Osteocyte (in vitro differentiated cells): ENCODE results near the gene NSMCE1. TPM values are rescaled to one million over a fixed set of nuclear protein-coding genes. Genes with fewer than 3 reads are reported as not detected.
A peak's percentile ranks its signal among the peaks of the same experiment; 100 is the strongest.
"Not testable (repeated sequence)": the region's sequence is repeated elsewhere in the genome, so short reads cannot be mapped to it uniquely, and the experiment has no call there.

Experiments
- DNase-seq: peaks from one replicate; pipeline ENCODE4 v3.0.0; 2021; ENCODE audit warnings: mixed read lengths; ENCODE audit not compliant: unreplicated experiment; ENCODE audit errors: extremely low spot score
- H3K27ac Mint-ChIP-seq: one replicate; pipeline ENCODE4 v1.8.0; 2021; ENCODE audit warnings: mild to moderate bottlenecking, mixed read lengths; ENCODE audit not compliant: unreplicated experiment
- H3K27me3 Mint-ChIP-seq: one replicate; pipeline ENCODE4 v1.8.0; 2021; ENCODE audit warnings: mixed read lengths; ENCODE audit not compliant: unreplicated experiment
- H3K36me3 Mint-ChIP-seq: one replicate; pipeline ENCODE4 v1.8.0; 2021; ENCODE audit warnings: mixed read lengths; ENCODE audit not compliant: unreplicated experiment
- H3K4me1 Mint-ChIP-seq: one replicate; pipeline ENCODE4 v1.8.0; 2021; ENCODE audit warnings: mixed read lengths; ENCODE audit not compliant: unreplicated experiment
- H3K4me3 Mint-ChIP-seq: one replicate; pipeline ENCODE4 v1.8.0; 2021; ENCODE audit warnings: mild to moderate bottlenecking, moderate library complexity, mixed read lengths; ENCODE audit not compliant: unreplicated experiment
- H3K9me3 Mint-ChIP-seq: one replicate; pipeline ENCODE4 v1.8.0; 2021; ENCODE audit warnings: mixed read lengths; ENCODE audit not compliant: unreplicated experiment
- total RNA-seq: library from RNA; stranded (reverse); gene quantifications from 2 replicates; pipeline ENCODE4 v1.2.1, GENCODE V29; 2021
- TF ChIP-seq, protein P1 (sequence below): fragments of 200-600 bp; sonication (generic); IDR thresholded peaks from 2 replicates; pipeline ENCODE4 v1.5.0; 2021; ENCODE audit warnings: antibody characterized with exemption, mild to moderate bottlenecking, moderate library complexity

The NSMCE1 gene
- total RNA-seq, 1 donor from 2014 or later: 28.3 TPM

DNA sequence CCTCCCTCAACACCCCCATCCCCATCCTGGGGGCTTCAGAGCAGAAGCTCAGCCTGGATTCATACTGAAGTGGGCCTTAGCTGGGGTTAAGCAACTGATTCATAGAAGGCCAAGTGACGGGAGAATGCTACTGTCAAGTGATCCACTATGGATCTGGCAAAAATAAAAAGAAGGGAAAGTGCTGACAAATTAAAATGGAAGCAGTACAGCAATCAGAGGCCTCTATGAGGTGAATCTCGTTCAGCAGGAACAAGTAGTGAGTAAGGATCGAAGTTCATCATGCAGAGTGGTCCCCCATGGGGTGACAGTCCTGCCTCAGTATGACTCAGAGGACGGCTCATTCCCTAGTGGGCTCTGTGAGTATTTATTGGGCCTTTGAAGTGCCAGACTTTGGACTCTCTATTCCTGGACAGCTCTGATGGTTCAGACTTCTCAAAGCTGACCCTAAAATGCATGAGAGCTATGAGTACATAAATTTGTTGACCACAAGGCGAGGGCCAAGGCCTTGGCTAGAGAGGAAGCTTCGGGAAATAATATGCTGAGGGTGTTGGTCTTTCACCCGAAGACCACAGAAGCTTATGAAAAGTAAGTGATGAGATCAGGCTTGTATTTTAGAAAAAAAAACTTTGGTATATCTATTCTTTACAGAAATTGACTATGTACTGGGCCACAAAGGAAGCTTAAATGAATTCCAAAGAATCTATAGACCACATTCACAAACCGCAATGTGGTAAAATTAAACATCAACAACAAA, 5.3 kb upstream of the NSMCE1 start:
- Mint-ChIP-seq H3K9me3 (no peaks in the 10 kb centered on the region), H3K27ac (no peak overlapping the region), H3K4me1 (peaks cover 5% of the 10 kb centered on the region), H3K4me3 (no peak overlapping the region), H3K36me3 (no peaks in the 10 kb centered on the region), H3K27me3 (no peaks in the 10 kb centered on the region)
- DNase-seq: peak; percentile 64
- TF ChIP-seq, protein P1, sequence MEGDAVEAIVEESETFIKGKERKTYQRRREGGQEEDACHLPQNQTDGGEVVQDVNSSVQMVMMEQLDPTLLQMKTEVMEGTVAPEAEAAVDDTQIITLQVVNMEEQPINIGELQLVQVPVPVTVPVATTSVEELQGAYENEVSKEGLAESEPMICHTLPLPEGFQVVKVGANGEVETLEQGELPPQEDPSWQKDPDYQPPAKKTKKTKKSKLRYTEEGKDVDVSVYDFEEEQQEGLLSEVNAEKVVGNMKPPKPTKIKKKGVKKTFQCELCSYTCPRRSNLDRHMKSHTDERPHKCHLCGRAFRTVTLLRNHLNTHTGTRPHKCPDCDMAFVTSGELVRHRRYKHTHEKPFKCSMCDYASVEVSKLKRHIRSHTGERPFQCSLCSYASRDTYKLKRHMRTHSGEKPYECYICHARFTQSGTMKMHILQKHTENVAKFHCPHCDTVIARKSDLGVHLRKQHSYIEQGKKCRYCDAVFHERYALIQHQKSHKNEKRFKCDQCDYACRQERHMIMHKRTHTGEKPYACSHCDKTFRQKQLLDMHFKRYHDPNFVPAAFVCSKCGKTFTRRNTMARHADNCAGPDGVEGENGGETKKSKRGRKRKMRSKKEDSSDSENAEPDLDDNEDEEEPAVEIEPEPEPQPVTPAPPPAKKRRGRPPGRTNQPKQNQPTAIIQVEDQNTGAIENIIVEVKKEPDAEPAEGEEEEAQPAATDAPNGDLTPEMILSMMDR: no peak

DNA sequence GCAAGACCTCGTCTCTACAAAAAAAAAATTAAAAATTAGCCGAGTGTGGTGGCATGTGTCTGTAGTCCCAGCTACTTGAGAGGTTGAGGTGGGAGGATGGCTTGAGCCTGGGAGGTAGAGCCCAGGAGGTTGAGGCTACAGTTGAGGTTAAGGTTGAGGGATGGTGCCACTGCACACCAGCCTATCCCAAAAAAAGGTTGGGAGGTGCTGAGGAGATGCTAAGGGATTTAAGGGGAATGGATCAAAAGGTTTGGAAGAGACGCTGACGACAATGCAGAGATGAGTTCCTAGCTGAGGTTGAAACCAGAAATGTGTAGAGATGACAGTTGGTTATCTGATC, 4.7 kb upstream of the NSMCE1 start:
- no peaks in the 10 kb centered on the region for H3K27me3 Mint-ChIP-seq
- peak; percentile 21 for DNase-seq
- TF ChIP-seq, protein P1: no peak
- H3K27ac Mint-ChIP-seq: no peak overlapping the region
- H3K4me3 Mint-ChIP-seq: no peak overlapping the region
- H3K4me1 Mint-ChIP-seq: peaks cover 7% of the 10 kb centered on the region
- H3K36me3 Mint-ChIP-seq: no peaks in the 10 kb centered on the region
- H3K9me3 Mint-ChIP-seq: no peaks in the 10 kb centered on the region

DNA sequence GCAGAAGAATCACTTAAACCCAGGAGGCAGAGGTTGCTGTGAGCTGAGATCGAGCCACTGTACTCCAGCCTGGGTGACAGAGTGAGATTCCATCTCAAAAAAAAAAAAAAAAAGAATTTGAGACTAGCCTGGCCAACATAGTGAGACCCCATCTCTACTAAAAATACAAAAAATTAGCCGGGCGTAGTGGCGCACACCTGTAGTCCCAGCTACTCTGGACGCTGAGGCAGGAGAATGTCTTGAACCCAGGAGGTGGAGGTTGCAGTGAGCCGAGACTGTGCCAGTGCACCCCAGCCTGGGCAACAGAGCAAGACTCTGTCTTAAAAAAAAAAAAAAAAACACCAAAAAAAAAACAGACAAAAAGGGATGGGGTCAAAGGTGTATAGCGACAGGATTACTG, 4.1 kb upstream of the NSMCE1 start:
- not testable (repeated sequence) for H3K4me3 Mint-ChIP-seq, H3K9me3 Mint-ChIP-seq, H3K27ac Mint-ChIP-seq, H3K27me3 Mint-ChIP-seq, H3K4me1 Mint-ChIP-seq, H3K36me3 Mint-ChIP-seq
- DNase-seq: peak; percentile 19

DNA sequence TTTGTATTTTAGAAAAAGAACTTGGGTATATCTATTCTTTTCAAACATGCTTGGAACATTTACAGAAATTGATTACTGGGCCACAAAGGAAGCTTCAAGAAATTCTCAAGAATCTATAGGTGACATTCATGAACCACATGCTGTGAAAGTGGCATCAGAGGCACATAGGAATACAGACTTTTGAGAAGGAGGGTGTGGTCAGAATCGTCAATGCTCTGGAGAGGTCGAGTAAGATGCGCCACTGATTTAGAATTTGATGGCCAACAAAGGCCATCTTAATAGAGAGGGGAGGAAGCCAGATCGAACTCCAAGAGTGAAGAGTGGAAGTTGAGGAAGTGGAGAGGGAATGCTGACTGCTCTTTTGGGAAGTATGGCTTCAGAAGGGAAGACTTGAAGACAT, 3.5 kb upstream of the NSMCE1 start:
- Mint-ChIP-seq H3K27me3 (no peaks in the 10 kb centered on the region), H3K9me3 (no peaks in the 10 kb centered on the region), H3K27ac (no peak overlapping the region), H3K4me1 (peaks cover 9% of the 10 kb centered on the region), H3K36me3 (no peaks in the 10 kb centered on the region), H3K4me3 (no peak overlapping the region)
- no peak for DNase-seq
- TF ChIP-seq, protein P1: no peak

DNA sequence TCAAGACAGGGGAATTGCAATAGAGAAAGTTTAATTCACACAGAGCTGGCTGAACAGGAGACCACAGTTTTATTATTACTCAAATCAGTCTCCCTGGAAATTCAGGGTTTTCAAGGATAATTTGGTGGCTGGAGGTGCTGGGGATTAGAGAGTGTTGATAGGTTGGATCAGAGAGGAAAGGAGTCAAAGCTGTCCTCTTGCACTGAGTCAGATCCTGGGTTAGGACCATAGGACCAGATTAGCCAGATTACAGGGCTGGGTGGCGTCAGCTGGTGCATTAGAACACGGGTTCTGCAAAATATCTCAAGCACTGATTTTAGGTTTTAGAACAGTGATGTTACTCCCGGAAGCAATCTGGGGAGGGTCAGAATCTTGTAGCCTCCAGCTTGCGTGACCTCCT, 1.8 kb upstream of the NSMCE1 start:
- no peaks in the 10 kb centered on the region for H3K36me3 Mint-ChIP-seq
- H3K9me3 Mint-ChIP-seq: no peaks in the 10 kb centered on the region
- H3K27ac Mint-ChIP-seq: no peak overlapping the region

More for the DNA sequence above, 1.8 kb upstream of the NSMCE1 start:
- peak; percentile 21 for DNase-seq
- Mint-ChIP-seq H3K4me3 (no peak overlapping the region), H3K4me1 (peaks cover 9% of the 10 kb centered on the region), H3K27me3 (no peaks in the 10 kb centered on the region)
- TF ChIP-seq, protein P1: no peak
